ENCODE measurements around the gene OR4P4.

The OR4P4 gene

DNA sequence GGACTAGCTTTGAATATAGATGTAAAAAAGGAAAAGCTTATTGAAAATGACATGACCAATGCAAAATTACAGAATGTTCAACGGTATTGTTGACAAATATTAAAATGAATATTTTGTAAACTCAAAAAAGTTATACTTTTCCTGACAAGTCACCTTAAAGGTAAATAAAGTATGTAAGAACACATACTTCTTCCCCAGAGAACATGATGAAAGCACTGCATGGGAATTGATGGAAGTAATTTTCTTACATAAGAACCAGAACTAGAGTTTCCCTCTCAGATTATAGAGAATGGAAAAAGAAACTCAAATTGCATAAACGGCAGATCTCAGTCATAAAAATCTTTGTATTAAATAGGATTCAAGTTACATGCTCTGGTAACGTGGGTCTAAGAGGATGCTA is at the start of gene OR4P4:
Gene OR4P4, plus strand, starts transcription at position 301 of the 400 bp plus-strand sequence.
- DNase-seq, result no peak

DNA sequence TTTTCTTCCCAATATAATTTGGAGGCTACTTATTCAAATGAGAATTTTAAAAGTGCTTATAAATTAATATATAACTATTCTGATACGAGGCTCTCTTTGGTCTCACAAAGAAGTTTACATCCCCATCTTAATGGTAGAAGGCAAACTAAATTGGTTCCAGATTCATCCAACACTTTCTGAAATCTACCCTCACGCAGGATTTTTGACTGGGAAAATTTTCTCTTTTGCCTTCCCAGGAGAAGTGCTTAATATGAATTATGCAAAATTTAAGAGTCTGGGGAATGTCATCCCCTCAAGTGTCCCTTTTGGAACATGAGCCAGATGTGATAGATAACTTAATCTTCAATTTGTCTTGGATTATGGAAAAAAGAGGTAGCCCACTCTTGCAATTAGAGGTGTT is 27.4 kb upstream of the OR4P4 start, which contains the start of gene OR4C11:
Gene OR4C11, minus strand, starts transcription at position 101 of the 400 bp plus-strand sequence. CDS start 3,272 bp downstream, outside the sequence.
- no peak for DNase-seq

DNA sequence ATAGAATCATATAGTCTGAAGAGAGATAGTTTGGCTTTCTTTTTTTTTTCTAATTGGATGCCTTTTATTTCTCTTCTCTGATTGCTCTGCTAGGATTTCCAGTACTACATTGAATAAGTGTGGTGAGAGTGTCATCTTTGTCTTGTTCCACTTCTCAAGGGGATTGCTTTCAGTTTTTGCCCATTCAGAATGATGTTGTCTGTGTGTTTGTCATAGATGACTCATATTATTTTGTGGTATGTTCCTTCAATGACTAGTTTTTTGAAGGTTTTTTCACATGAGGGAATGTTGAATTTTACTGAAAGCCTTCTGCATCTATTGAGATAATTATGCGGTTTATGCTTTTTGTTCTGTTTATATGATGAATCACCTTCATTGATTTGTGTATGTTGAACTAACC is 10.4 kb upstream of the OR4P4 start:
- DNase-seq, result no peak

DNA sequence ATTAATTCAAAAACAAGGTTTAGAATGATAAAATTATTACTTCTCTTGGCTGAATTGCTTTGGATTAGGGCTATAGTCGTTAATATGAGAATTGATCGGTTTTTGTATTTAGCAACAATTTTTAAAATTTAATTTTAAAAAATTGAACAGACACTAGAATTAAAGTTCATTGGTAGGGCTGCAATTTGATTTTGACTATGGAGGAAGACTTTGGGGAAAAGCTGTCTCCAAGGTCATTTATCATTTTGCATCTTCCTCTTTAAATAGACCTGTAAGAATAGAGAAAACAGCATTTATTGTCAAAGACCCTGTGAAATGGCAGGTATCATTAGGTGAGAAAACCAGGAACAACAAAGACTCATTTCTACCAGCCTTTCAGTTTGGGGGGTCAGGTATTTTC is 13.1 kb downstream of the OR4P4 start, which contains the start of gene OR4S2:
Gene OR4S2, plus strand, starts transcription at position 301 of the 400 bp plus-strand sequence. CDS start 2,577 bp downstream, outside the sequence.
- DNase-seq, result no peak

DNA sequence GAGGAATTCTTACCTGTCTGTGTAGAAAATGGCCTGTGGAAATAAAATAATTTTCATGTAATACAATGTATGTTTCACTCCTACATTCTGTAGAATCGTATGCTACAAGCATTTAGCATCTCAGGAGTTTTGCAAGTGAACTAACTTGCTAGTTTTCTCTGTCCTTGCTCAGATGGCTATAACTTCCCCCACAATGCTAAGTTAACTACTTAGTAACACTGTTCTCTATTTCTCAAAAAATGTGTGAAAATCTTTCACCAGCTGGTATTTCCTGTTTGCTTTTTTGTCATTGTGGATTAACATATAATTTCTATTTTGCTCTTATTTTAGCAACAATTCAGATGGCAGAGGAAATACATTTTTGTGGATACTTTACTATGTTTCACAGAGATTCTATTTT is 17.6 kb downstream of the OR4P4 start:
- no peak for DNase-seq

DNA sequence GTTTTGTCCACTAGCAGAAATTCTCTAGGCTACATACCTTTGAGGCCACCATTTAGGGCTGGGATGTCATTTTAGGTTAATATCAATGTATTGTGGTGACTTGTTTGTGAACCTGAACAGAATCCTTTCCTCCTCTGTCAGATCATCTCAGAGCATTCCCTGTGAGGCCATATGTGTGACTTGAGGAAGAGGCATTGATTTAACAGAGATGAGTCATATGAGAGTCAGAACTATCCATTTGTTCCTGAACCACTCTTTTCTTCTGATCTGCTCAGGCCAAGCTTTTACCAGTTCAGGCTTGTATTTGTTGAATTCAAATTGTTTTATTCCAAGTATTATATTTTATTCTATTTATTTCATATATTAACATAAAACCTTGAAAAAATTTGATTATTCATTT is 20.2 kb downstream of the OR4P4 start:
- no peak for DNase-seq

DNA sequence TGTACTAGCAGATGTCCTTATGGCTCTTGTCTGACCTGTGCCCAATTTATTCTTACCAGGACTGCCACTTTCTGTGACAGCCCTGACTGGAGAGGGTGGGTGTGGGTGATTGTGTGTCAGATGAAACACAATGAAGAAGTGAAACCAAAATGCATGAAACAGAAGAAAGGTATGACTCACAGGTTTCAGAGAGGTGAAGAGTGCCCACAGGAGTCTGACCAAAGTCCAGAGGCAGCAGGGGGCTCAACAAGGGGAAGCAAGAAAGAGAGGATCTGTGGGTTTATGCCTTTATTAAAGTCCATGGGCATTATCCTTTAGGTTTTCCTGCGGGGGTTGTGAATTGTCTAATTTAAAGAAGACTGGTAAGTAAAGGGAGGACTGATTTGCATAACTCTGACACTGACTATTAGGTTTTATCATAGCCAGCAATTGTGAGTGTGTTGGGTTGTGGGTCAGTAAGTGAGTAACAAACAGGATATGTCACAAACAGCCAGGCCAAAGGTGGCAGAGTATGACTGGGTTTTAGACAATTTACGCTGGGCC is 23.2 kb downstream of the OR4P4 start:
- DNase-seq, result no peak

DNA sequence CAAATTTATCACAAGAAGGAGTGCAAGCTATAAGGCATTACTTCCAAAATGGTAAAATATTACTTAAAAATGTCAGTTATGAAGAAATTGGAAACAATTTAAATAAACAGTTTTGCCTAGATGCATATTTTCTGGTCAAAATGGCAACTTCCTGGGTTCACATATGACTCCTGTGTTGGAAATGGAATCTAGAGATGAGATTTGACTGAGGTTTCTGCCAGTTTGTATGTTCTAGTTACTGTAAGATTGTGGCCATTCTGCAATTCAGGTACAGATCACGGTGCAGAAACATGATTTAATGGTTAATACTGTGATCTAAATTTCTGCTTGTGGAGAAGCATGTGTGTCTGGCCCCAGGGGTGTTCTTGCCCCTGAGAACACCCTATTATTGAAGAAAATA is 23.7 kb downstream of the OR4P4 start:
- no peak for DNase-seq

DNA sequence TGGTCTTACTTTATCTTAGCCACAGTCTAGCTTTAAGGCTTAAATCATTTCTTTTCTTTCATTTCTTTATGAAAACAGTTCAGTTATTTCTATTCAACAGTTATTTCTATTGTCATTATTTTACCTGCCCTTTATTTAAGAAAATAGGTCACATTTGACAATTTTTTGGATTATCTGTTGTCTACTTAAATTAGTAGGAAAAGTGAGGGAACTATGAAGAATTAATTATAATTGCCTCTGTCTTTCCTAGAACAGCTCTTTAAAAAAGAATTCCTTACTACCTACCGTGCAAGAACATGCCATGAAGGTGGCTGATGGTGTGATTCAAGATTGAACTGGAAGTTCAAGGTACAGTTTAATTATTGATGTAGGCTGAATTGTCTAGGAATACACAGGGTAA is 27.0 kb downstream of the OR4P4 start, which contains the start of gene OR4C6:
Gene OR4C6, plus strand, starts transcription at position 301 of the 400 bp plus-strand sequence. CDS start 2,966 bp downstream, outside the sequence.
- DNase-seq, result no peak

DNA sequence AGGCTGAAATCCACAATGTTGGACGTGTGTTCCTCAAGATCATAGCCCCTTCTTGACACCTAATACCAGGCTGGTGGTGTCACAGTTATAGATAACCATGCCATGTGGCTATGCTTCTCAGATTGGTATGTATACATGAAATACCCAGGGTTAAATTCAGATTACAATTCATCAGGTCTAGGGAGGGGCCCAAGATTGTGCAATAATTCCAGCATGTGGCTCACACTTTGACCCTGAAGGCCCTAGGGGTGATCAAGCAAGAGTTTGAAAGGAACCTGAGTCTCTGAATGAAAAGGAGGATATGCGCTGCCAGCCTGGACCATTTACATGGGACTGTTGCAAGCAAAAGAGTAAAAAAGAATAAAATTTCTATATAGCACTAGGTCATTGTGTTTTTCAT is 34.5 kb downstream of the OR4P4 start:
- no peak for DNase-seq

DNA sequence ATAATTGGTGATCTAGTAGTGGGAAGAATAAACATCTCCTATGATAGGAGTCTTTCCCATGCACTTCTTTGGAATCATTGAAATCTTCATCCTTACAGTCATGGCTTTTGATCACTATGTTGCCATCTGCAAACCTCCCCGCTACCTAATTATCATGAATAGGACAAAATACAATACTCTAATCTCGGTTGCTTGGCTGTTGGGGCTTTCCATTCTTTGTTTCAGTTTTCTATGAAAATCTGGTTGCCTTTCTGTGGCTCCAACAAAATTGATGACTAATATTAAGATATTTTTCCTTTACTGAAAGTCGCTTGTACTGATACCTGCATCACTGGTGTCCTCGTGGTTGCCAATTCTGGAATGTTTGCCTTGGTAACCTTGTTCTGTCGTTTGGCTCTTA is 38.9 kb downstream of the OR4P4 start:
- no peak for DNase-seq

Data from T1000 (cell line).